Endodermal cell (in vitro differentiated cells): Measurements from ENCODE around the gene RHOA. TPM values are rescaled to one million over a fixed set of nuclear protein-coding genes. Genes with fewer than 3 reads are reported as not detected.

Source experiments
- DNase-seq: peaks from one replicate; pipeline ENCODE4 v3.0.0-alpha.2; 2017
- H3K27ac ChIP-seq: 2 replicates; pipeline ENCODE4 v1.5.1; 2013; ENCODE audit warnings: mild to moderate bottlenecking, low read depth, low read length, moderate library complexity
- H3K27me3 ChIP-seq: 2 replicates; pipeline ENCODE4 v1.6.1; 2013; ENCODE audit warnings: mild to moderate bottlenecking, low read length, moderate library complexity; ENCODE audit not compliant: insufficient read depth, control insufficient read depth, poor library complexity, severe bottlenecking
- H3K36me3 ChIP-seq: 2 replicates; pipeline ENCODE4 v1.7.0; 2013; ENCODE audit warnings: mild to moderate bottlenecking, low read length, moderate library complexity; ENCODE audit not compliant: control insufficient read depth, insufficient read depth
- H3K4me1 ChIP-seq: one replicate; pipeline ENCODE4 v1.7.0; 2013; ENCODE audit warnings: low read length; ENCODE audit not compliant: control insufficient read depth, insufficient read depth
- H3K4me3 ChIP-seq: 2 replicates; pipeline ENCODE4 v1.5.1; 2013; ENCODE audit warnings: mild to moderate bottlenecking, low read length, moderate library complexity
- H3K9ac ChIP-seq: 2 replicates; pipeline ENCODE4 v1.6.1; 2013; ENCODE audit warnings: mild to moderate bottlenecking, low read length, moderate library complexity; ENCODE audit not compliant: poor library complexity, severe bottlenecking; ENCODE audit errors: extremely low read depth
- H3K9me3 ChIP-seq: 2 replicates; pipeline ENCODE4 v1.6.1; 2013; ENCODE audit warnings: mild to moderate bottlenecking, low read length, moderate library complexity; ENCODE audit not compliant: control insufficient read depth
- H3K27ac Mint-ChIP-seq: 2 replicates; pipeline ENCODE4 v1.8.0; 2020; ENCODE audit warnings: mixed read lengths
- H3K27me3 Mint-ChIP-seq: 2 replicates; pipeline ENCODE4 v1.8.0; 2021; ENCODE audit warnings: mild to moderate bottlenecking, mixed read lengths; ENCODE audit not compliant: insufficient read depth
- H3K36me3 Mint-ChIP-seq: 2 replicates; pipeline ENCODE4 v1.8.0; 2020; ENCODE audit warnings: low read depth, mixed read lengths
- H3K4me1 Mint-ChIP-seq: 2 replicates; pipeline ENCODE4 v1.8.0; 2020; ENCODE audit warnings: mixed read lengths
- H3K4me3 Mint-ChIP-seq: 2 replicates; pipeline ENCODE4 v1.8.0; 2020; ENCODE audit warnings: mild to moderate bottlenecking, moderate library complexity, mixed read lengths
- H3K9me3 Mint-ChIP-seq: 2 replicates; pipeline ENCODE4 v1.8.0; 2020; ENCODE audit warnings: mild to moderate bottlenecking, mixed read lengths
- WGBS, 2 experiments: methylation state at CpG; one replicate each; pipeline versions ENCODE4 v1.1.5 to v1.1.7; 2013; ENCODE audit warnings: missing lambda C conversion rate in 2 of 2, mixed read lengths in 1 of 2; ENCODE audit not compliant: insufficient coverage in 1 of 2, insufficient read length in 1 of 2; 5-methylcytosine and 5-hydroxymethylcytosine counted together
- total RNA-seq, 2 donors: library from RNA; stranded (reverse); fragmentation: NEBNext Ultra II Directional in 1 of 2; extraction: Animal tissue kit (Norgen Biotek cat#: 25700) in 1 of 2; gene quantifications; 2 replicates in 1 of 2; 3 replicates in 1 of 2; pipeline ENCODE4 v1.2.1, GENCODE V29; 2021
- TF ChIP-seq, protein P1 (sequence below): fragments of 200-600 bp; sonication (generic); conservative IDR thresholded peaks from 2 replicates; pipeline ENCODE4 v1.5.0; 2021; ENCODE audit warnings: antibody characterized with exemption, mild to moderate bottlenecking

RHOA gene
- total RNA-seq, 2 donors from 2014 or later: 359 to 371 TPM

DNA sequence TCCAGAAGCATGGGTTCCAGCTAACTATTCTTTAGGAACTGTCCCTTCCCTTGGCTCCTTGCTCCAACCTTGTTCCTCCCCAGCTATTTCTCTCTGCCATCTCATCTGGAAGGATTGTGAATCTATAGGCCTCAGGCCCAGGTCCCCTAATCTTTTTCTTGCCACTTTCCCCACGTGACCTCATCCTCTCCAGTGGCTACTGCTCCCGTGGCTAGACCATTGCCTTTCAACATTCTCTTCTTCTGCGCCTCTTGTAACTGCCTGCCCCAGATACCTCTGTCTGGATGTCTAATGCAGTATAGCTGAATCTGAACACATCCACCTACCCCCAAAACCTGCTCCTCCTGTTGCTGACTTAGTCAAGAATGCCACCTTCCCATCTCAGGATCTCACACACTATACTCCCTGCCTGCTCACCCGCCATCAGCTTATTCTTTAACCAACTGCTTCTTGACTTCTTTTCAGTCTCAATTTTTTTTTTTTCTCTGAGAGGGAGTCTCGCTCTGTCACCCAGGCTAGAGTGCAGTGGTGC, 58.8 kb downstream of the RHOA start:
- 97 to 98% methylated on average over 4 to 5 of the region's 5 CpGs for WGBS, 2 experiments
- H3K9me3 Mint-ChIP-seq: peaks cover 5% of the 10 kb centered on the region
- peaks cover 24% of the 10 kb centered on the region for H3K36me3 Mint-ChIP-seq
- H3K27me3 Mint-ChIP-seq: no peaks in the 10 kb centered on the region
- H3K27ac Mint-ChIP-seq: no peak overlapping the region
- peaks cover 10% of the 10 kb centered on the region for H3K4me1 Mint-ChIP-seq
- H3K4me1 ChIP-seq: peaks cover 5% of the 10 kb centered on the region
- H3K9me3 ChIP-seq: no peaks in the 10 kb centered on the region
- H3K4me3 ChIP-seq: no peak overlapping the region
- H3K27ac ChIP-seq: no peak overlapping the region
- H3K27me3 ChIP-seq: no peaks in the 10 kb centered on the region
- no peak overlapping the region for H3K9ac ChIP-seq
- H3K4me3 Mint-ChIP-seq: no peak overlapping the region
- DNase-seq: no peak
- TF ChIP-seq, protein P1, sequence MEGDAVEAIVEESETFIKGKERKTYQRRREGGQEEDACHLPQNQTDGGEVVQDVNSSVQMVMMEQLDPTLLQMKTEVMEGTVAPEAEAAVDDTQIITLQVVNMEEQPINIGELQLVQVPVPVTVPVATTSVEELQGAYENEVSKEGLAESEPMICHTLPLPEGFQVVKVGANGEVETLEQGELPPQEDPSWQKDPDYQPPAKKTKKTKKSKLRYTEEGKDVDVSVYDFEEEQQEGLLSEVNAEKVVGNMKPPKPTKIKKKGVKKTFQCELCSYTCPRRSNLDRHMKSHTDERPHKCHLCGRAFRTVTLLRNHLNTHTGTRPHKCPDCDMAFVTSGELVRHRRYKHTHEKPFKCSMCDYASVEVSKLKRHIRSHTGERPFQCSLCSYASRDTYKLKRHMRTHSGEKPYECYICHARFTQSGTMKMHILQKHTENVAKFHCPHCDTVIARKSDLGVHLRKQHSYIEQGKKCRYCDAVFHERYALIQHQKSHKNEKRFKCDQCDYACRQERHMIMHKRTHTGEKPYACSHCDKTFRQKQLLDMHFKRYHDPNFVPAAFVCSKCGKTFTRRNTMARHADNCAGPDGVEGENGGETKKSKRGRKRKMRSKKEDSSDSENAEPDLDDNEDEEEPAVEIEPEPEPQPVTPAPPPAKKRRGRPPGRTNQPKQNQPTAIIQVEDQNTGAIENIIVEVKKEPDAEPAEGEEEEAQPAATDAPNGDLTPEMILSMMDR: no peak
- peaks cover 13% of the 10 kb centered on the region for H3K36me3 ChIP-seq

DNA sequence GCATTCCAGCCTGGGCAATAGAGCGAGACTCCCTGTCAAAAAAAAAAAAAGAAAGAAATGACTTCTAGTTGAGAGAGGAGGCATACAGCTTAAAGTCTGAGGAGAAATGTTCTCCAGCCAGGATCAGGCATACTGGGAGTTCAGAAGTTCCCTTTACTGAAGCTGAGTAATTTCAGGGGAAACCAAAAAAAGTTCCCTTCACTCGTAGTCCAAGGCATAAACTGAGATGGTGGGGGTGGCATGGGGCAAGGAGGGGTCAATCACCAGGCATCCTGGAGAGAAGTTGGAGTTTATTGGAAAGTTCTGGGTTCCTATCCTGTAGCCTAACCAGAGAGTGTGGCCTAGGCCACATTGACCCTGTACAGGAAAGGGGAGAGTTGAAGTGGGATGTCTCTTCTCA, 59.5 kb downstream of the RHOA start:
- Mint-ChIP-seq H3K36me3 (peaks cover 20% of the 10 kb centered on the region), H3K27me3 (no peaks in the 10 kb centered on the region), H3K4me1 (peaks cover 10% of the 10 kb centered on the region), H3K27ac (no peak overlapping the region), H3K4me3 (no peak overlapping the region), H3K9me3 (peaks cover 5% of the 10 kb centered on the region)
- Histone ChIP-seq H3K27ac (no peak overlapping the region), H3K4me1 (peaks cover 5% of the 10 kb centered on the region), H3K4me3 (no peak overlapping the region), H3K9ac (no peak overlapping the region), H3K27me3 (no peaks in the 10 kb centered on the region), H3K36me3 (peaks cover 13% of the 10 kb centered on the region), H3K9me3 (no peaks in the 10 kb centered on the region)
- WGBS, 2 experiments: 96 to 100% methylated on average over 2 of the region's 2 CpGs
- TF ChIP-seq, protein P1: no peak
- DNase-seq: no peak

DNA sequence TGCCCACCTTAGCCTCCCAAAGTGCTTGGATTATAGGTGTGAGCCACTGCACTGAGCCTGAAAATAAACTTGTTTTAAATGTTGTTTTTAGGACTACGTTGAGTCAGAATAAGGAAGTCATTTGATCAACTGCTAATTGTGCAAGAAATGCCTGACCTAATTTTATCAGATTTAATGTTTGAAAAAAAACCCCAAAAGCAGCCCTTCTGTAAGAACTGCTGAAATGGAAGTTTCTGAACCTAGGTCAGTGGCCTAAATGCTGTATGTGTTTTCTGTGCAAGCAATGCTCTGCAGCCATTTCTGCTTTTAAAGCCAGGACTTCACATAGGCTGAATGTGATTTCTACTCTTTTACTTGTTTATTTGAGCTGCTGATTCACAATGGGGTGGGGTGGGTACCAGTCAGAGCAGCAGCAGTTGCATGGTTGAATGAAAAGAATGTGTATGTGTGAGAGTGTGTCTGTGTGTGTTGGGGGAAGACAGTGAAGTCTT, 60.2 kb downstream of the RHOA start:
- Histone ChIP-seq H3K9me3 (no peaks in the 10 kb centered on the region), H3K9ac (no peak overlapping the region), H3K4me3 (no peak overlapping the region), H3K27me3 (no peaks in the 10 kb centered on the region), H3K4me1 (peaks cover 5% of the 10 kb centered on the region), H3K36me3 (peaks cover 12% of the 10 kb centered on the region), H3K27ac (no peak overlapping the region)
- DNase-seq: no peak
- Mint-ChIP-seq H3K4me3 (no peak overlapping the region), H3K27ac (peak overlapping the region; percentile 25), H3K9me3 (peaks cover 5% of the 10 kb centered on the region), H3K4me1 (peaks cover 9% of the 10 kb centered on the region), H3K36me3 (peaks cover 18% of the 10 kb centered on the region), H3K27me3 (no peaks in the 10 kb centered on the region)
- TF ChIP-seq, protein P1: no peak
- WGBS, 2 experiments: 90 to 97% methylated on average over 1 of the region's 1 CpG
